HepG2 (cell line): Measurements from ENCODE around the gene PPHLN1. TPM values are rescaled to one million over a fixed set of nuclear protein-coding genes. Genes with fewer than 3 reads are reported as not detected.

Source experiments
- ATAC-seq: fragments of 200-7000 bp; cut with Tn5 transposase; 3 replicates; pipeline ENCODE4 v1.9.1; 2020; ENCODE audit warnings: mild to moderate bottlenecking, moderate library complexity
- BruUV-seq: library from RNA; stranded (reverse); fragments of 400-500 nt; replicated peaks from 2 replicates; lab custom pipeline; 2021; lab: Mats Ljungman, UMichigan
- CTCF ChIA-PET: fragments of 300-600 bp; formaldehyde crosslinking; extraction: SDS; loops from one replicate; lab custom pipeline; 2021; ENCODE audit warnings: low total read pairs, inconsistent platforms, low intra/inter-chr PET ratio; lab: Yijun Ruan, JAX
- POLR2A ChIA-PET: fragments of 350-600 bp; sonication (Branson Sonifier 250); formaldehyde crosslinking; loops from one replicate; lab custom pipeline; 2020; ENCODE audit warnings: antibody characterized with exemption, inconsistent platforms; lab: Yijun Ruan, JAX
- DNase-seq: peaks from one replicate; pipeline ENCODE4 v3.0.0-alpha.2; 2015; ENCODE audit warnings: low spot score
- FAIRE-seq: peaks from 3 replicates; lab custom pipeline; 2011; peaks lifted over from hg19 to GRCh38; lab: Jason Lieb, UNC
- H2AFZ ChIP-seq: one replicate; pipeline ENCODE4 v1.6.1; 2011; ENCODE audit warnings: low read length, inconsistent platforms
- H3K27ac ChIP-seq: fragments of 300-600 bp; 3 replicates; pipeline ENCODE4 v1.8.0; 2011; ENCODE audit warnings: mixed run types, mild to moderate bottlenecking, mixed read lengths, low read length, inconsistent platforms; ENCODE audit not compliant: insufficient read depth; ENCODE audit errors: extremely low read length
- H3K27me3 ChIP-seq, 2 experiments: fragments of 200-600 bp in 1 of 2; 2 replicates in 1 of 2; 3 replicates in 1 of 2; pipeline versions ENCODE4 v1.6.0 to v1.8.0; 2011; ENCODE audit warnings: low read length in 2 of 2, mild to moderate bottlenecking in 2 of 2, moderate library complexity in 2 of 2, inconsistent platforms in 1 of 2; ENCODE audit not compliant: insufficient read depth in 2 of 2, control insufficient read depth in 1 of 2
- H3K36me3 ChIP-seq, 2 experiments: fragments of 200-600 bp in 1 of 2; replicated peaks in 1 of 2; 2 replicates in 1 of 2; 3 replicates in 1 of 2; pipeline versions ENCODE4 v1.5.1 to v1.8.0; 2011; ENCODE audit warnings: low read length in 2 of 2, inconsistent platforms in 1 of 2; ENCODE audit not compliant: insufficient read depth in 2 of 2, control insufficient read depth in 1 of 2
- H3K4me1 ChIP-seq: 2 replicates; pipeline ENCODE4 v1.5.1; 2012; ENCODE audit warnings: low read length, inconsistent platforms; ENCODE audit not compliant: insufficient read depth
- H3K4me2 ChIP-seq: 2 replicates; pipeline ENCODE4 v1.6.0; 2011; ENCODE audit warnings: low read depth, low read length, inconsistent platforms
- H3K4me3 ChIP-seq, 3 experiments: fragments of 200-600 bp in 1 of 3; sonication (generic), shearing (Covaris generic) in 1 of 3; replicated peaks in 1 of 3; 2 replicates each; pipeline ENCODE4 v1.5.1; 2011 to 2016; ENCODE audit warnings: low read length in 3 of 3, inconsistent platforms in 2 of 3, low read depth in 2 of 3, mild to moderate bottlenecking in 2 of 3, control low read depth in 1 of 3, mixed read lengths in 1 of 3; ENCODE audit not compliant: insufficient read depth in 1 of 3
- H3K79me2 ChIP-seq: one replicate; pipeline ENCODE4 v1.6.1; 2011; ENCODE audit warnings: low read length, inconsistent platforms; ENCODE audit not compliant: insufficient read depth
- H3K9ac ChIP-seq: 2 replicates; pipeline ENCODE4 v1.6.0; 2011; ENCODE audit warnings: mild to moderate bottlenecking, low read depth, low read length, inconsistent platforms; ENCODE audit not compliant: insufficient read depth
- H3K9me3 ChIP-seq: 2 replicates; pipeline ENCODE4 v1.5.1; 2012; ENCODE audit warnings: mild to moderate bottlenecking, low read length
- H4K20me1 ChIP-seq: 2 replicates; pipeline ENCODE4 v1.6.0; 2011; ENCODE audit warnings: inconsistent platforms, mild to moderate bottlenecking, low read length, moderate library complexity; ENCODE audit not compliant: insufficient read depth
- CBX2 ChIP-seq, 2 experiments: fragments of 200-600 bp in 1 of 2; sonication (generic); formaldehyde crosslinking in 1 of 2; IDR thresholded peaks; 2 replicates each; pipeline versions ENCODE4 v1.7.0 to v1.8.1; 2018 to 2022; ENCODE audit warnings: low read depth in 2 of 2, low read length in 1 of 2, mild to moderate bottlenecking in 1 of 2, missing genetic modification reagents in 1 of 2
- HIVEP1 ChIP-seq: sonication (generic); formaldehyde crosslinking; IDR thresholded peaks from 2 replicates; pipeline ENCODE4 v1.4.0; 2020; ENCODE audit warnings: mild to moderate bottlenecking, missing genetic modification reagents
- HMG20B ChIP-seq: conservative IDR thresholded peaks from 2 replicates; pipeline ENCODE4 v1.6.1; 2016; ENCODE audit warnings: missing genetic modification reagents, missing compliant biosample characterization
- HNRNPLL ChIP-seq: fragments of 200-400 bp; formaldehyde crosslinking; IDR thresholded peaks from 2 replicates; pipeline ENCODE4 v1.6.1; 2017; ENCODE audit warnings: mild to moderate bottlenecking, low read depth, low read length; ENCODE audit not compliant: poor library complexity, severe bottlenecking
- MED1 ChIP-seq: sonication (generic); formaldehyde crosslinking; IDR thresholded peaks from 2 replicates; pipeline ENCODE4 v1.4.0; 2020; ENCODE audit warnings: missing genetic modification reagents
- NFRKB ChIP-seq: fragments of 450-650 bp; IDR thresholded peaks from 2 replicates; pipeline ENCODE4 v1.6.1; 2017
- PCBP2 ChIP-seq: fragments of 200-400 bp; formaldehyde crosslinking; optimal IDR thresholded peaks from 2 replicates; pipeline ENCODE3; 2018; ENCODE audit warnings: low read length, low read depth; ENCODE audit not compliant: poor library complexity, severe bottlenecking
- SATB2 ChIP-seq: sonication (generic); formaldehyde crosslinking; IDR thresholded peaks from 2 replicates; pipeline ENCODE4 v1.5.0; 2020; ENCODE audit warnings: missing genetic modification reagents
- SMAD9 ChIP-seq: sonication (generic); formaldehyde crosslinking; IDR thresholded peaks from 2 replicates; pipeline ENCODE4 v1.5.1; 2020; ENCODE audit warnings: mild to moderate bottlenecking, missing genetic modification reagents
- ZNF253 ChIP-seq: sonication (generic); formaldehyde crosslinking; IDR thresholded peaks from 2 replicates; pipeline ENCODE4 v1.8.0; 2022; ENCODE audit warnings: mild to moderate bottlenecking, missing genetic modification reagents, borderline replicate concordance
- ZNF672 ChIP-seq: sonication (generic); formaldehyde crosslinking; IDR thresholded peaks from 2 replicates; pipeline ENCODE4 v1.8.1; 2022; ENCODE audit warnings: missing genetic modification reagents
- WGBS: methylation state at CpG from one replicate; pipeline ENCODE4 v1.1.6; 2017; ENCODE audit warnings: low lambda C conversion rate; 5-methylcytosine and 5-hydroxymethylcytosine counted together
- in situ Hi-C: cut with HindIII; loops from 2 replicates; pipeline ENCODE4 v1.10.0; 2017; ENCODE audit warnings: low pct_unique_long_range_greater_than_20kb; ENCODE audit not compliant: extremely low pct_ligation_motif_present
- intact Hi-C: fragments of 100-400 bp; cut with micrococcal nuclease; formaldehyde crosslinking; loops from one replicate; pipeline ENCODE4 v1.10.0; 2022; ENCODE audit not compliant: unreplicated experiment
- polyA plus RNA-seq, 8 experiments: library from polyadenylated mRNA; depleted of rRNA in 3 of 8; stranded (reverse) in 7 of 8; unstranded in 1 of 8; fragments of >200 nt; fragmentation: Illumina TruSeq in 4 of 8; extraction: Trizol in 4 of 8; gene quantifications; 2 replicates each; pipeline versions ENCODE4 v1.2.1 to v1.2.3, GENCODE V29; 2011 to 2016; ENCODE audit warnings: low read depth in 4 of 8, missing spikeins in 1 of 8, mixed read lengths in 1 of 8; ENCODE audit not compliant: insufficient read depth in 1 of 8
- total RNA-seq, 5 experiments: library from RNA; depleted of rRNA; stranded (reverse); fragments of >200 nt; fragmentation: Illumina TruSeq; extraction: Trizol; gene quantifications; 2 replicates each; pipeline ENCODE4 v1.2.3, GENCODE V29; 2016; ENCODE audit warnings: low read depth in 1 of 5

PPHLN1 gene
- total and polyA plus RNA-seq, 2 of the 13 experiments (the other 11 are each of a cell fraction or from before 2014, with no cell fraction given), result 43.4 to 66.0 TPM

DNA sequence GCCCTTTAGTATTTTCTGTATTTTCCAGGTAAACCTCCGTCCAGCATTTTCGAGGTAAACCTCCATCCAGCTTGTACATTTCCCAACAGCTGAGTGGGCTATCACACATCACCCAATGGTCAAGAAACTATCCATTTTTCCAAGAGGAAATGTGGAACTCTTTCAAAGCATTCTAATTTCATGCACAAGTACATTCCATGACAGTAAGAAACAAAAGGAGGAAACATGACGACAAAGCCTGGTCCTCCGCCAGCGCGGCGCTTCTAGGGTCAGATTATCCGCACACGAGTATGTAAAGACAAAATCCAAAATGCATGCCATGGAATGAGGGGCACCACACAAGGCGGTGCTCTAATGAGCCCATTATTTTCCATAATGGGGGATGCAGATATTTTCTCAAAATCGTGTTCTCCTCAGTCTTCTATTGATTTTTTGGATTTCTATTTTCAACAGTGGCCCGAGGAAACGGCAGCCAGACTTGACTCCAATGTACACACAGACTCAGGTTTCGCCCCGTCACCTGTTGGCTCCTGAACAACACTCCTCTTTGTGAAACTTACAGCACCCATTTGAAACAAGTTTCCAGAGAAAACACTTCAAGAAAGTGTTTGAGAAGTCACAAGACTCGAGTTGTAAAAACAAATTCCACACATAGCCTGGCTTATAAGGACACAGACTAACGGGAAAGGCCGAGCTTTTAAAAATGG is 156.2 kb downstream of the PPHLN1 start:
- Histone ChIP-seq H3K4me3 (peak overlapping the region in 1 of 3 experiments; percentile 88; a peak in 1 of 6 replicates), H3K9ac (no peak overlapping the region), H3K4me1 (peaks cover 7% of the 10 kb centered on the region), H3K4me2 (peak overlapping the region; percentile 99), H3K79me2 (no peaks in the 10 kb centered on the region), H2AFZ (no peak overlapping the region), H4K20me1 (no peaks in the 10 kb centered on the region), H3K27me3 (peaks cover 0 to 42% of the 10 kb centered on the region in 2 experiments; a peak in 4 of 5 replicates), H3K36me3 (no peaks in the 10 kb centered on the region), H3K27ac (no peak overlapping the region), H3K9me3 (no peaks in the 10 kb centered on the region)
- in situ Hi-C loops (loop anchor here (5.0 to 25.0 kb wide), 2 partner anchors 85 to 855 kb away; no protein-coding TSS in a partner anchor), intact Hi-C loops (loop anchor here (2.0 kb wide), 1 partner anchor 857 kb away; no protein-coding TSS in a partner anchor)
- WGBS, result 44% methylated on average over 18 of the region's 18 CpGs
- BruUV-seq, result no TSS peak
- ChIA-PET CTCF (interaction anchor here (0.7 to 2.8 kb wide), 2 partner anchors 87 to 458 kb away, joined by 3 to 22 read pairs; no protein-coding TSS in a partner anchor), POLR2A (no interaction called here)
- peak; percentile 3 for DNase-seq
- ATAC-seq, result no peak
- TF ChIP-seq NFRKB (no peak), SMAD9 (CRISPR knock-in tag) (no peak), CBX2 (IDR thresholded peaks at IDR 0.05; ENCODE audit: low read depth, low read length) (no peak), CBX2 (CRISPR knock-in tag; IDR thresholded peaks at IDR 0.05; ENCODE audit: low read depth) (no peak), ZNF672 (no peak), HMG20B (CRISPR knock-in tag) (no peak), HIVEP1 (no peak), HNRNPLL (no peak), MED1 (CRISPR knock-in tag) (no peak), SATB2 (CRISPR knock-in tag) (no peak), PCBP2 (no peak), ZNF253 (CRISPR knock-in tag) (no peak)
- no peak for FAIRE-seq
